GM12878 (cell line): Measurements from ENCODE around the gene NOVA2. TPM values are rescaled to one million over a fixed set of nuclear protein-coding genes. Genes with fewer than 3 reads are reported as not detected.

Experiments used
- ATAC-seq: fragments of 200-7000 bp; cut with Tn5 transposase; 3 replicates; pipeline ENCODE4 v1.9.1; 2020; ENCODE audit warnings: mild to moderate bottlenecking, moderate library complexity
- BruUV-seq: library from RNA; stranded (reverse); fragments of 400-500 nt; replicated peaks from 2 replicates; lab custom pipeline; 2021; lab: Mats Ljungman, UMichigan
- CTCF ChIA-PET: fragments of 300-600 bp; sonication (Branson Sonifier 250); formaldehyde crosslinking; extraction: SDS; loops from one replicate; lab custom pipeline; 2021; ENCODE audit warnings: inconsistent platforms; lab: Yijun Ruan, JAX
- POLR2A ChIA-PET: fragments of 350-600 bp; formaldehyde crosslinking; extraction: SDS; loops from one replicate; lab custom pipeline; 2021; ENCODE audit warnings: inconsistent platforms; lab: Charles Lee
- RAD21 ChIA-PET: fragments of 300-600 bp; sonication (Branson Sonifier 250); formaldehyde crosslinking; loops from one replicate; lab custom pipeline; 2023; ENCODE audit warnings: antibody characterized with exemption; ENCODE audit not compliant: unreplicated experiment; lab: Charles Lee
- SMC1A ChIA-PET: fragments of 300-600 bp; sonication (Branson Sonifier 250); formaldehyde crosslinking; loops from one replicate; lab custom pipeline; 2023; ENCODE audit not compliant: unreplicated experiment, uncharacterized antibody; lab: Charles Lee
- DNase-seq: peaks from one replicate; pipeline ENCODE4 v3.0.0-alpha.2; 2011; ENCODE audit warnings: low read depth, low spot score
- FAIRE-seq: peaks from 3 replicates; lab custom pipeline; 2011; peaks lifted over from hg19 to GRCh38; lab: Jason Lieb, UNC
- H2AFZ ChIP-seq: 2 replicates; pipeline ENCODE4 v1.6.0; 2011; ENCODE audit warnings: low read depth, low read length, control low read depth; ENCODE audit not compliant: control insufficient read depth
- H3K27ac ChIP-seq: 2 replicates; pipeline ENCODE4 v1.5.1; 2011; ENCODE audit warnings: control low read depth; ENCODE audit not compliant: control insufficient read depth, insufficient read depth
- H3K27me3 ChIP-seq, 2 experiments: replicated peaks in 1 of 2; 2 replicates each; pipeline versions ENCODE4 v1.6.0 to v1.6.1; 2011; ENCODE audit warnings: low read length in 1 of 2; ENCODE audit not compliant: control insufficient read depth in 2 of 2, insufficient read depth in 2 of 2
- H3K36me3 ChIP-seq, 2 experiments: 2 replicates each; pipeline ENCODE4 v1.5.1; 2011; ENCODE audit warnings: low read length in 1 of 2; ENCODE audit not compliant: control insufficient read depth in 2 of 2, insufficient read depth in 2 of 2
- H3K4me1 ChIP-seq: 2 replicates; pipeline ENCODE4 v1.6.1; 2011; ENCODE audit warnings: mild to moderate bottlenecking, low read length, moderate library complexity, mixed read lengths; ENCODE audit not compliant: control insufficient read depth, insufficient read depth
- H3K4me2 ChIP-seq: 2 replicates; pipeline ENCODE4 v1.6.0; 2011; ENCODE audit warnings: control low read depth; ENCODE audit not compliant: control insufficient read depth, insufficient read depth
- H3K4me3 ChIP-seq: fragments of 200-600 bp; sonication (generic); 2 replicates; pipeline ENCODE4 v1.5.1; 2016
- H3K79me2 ChIP-seq: 2 replicates; pipeline ENCODE4 v1.6.0; 2011; ENCODE audit warnings: low read length; ENCODE audit not compliant: control insufficient read depth, insufficient read depth
- H3K9ac ChIP-seq: 2 replicates; pipeline ENCODE4 v1.8.0; 2011; ENCODE audit warnings: low read length, control low read depth, mixed read lengths; ENCODE audit not compliant: control insufficient read depth, insufficient read depth
- H3K9me3 ChIP-seq: replicated peaks from 3 replicates; pipeline ENCODE4 v1.5.1; 2011; ENCODE audit warnings: mild to moderate bottlenecking, low read length; ENCODE audit not compliant: control insufficient read depth, insufficient read depth
- H4K20me1 ChIP-seq: 2 replicates; pipeline ENCODE4 v1.6.0; 2011; ENCODE audit not compliant: control insufficient read depth, insufficient read depth
- LARP7 ChIP-seq: fragments of 450-650 bp; IDR thresholded peaks from 2 replicates; pipeline ENCODE4 v1.6.1; 2017; ENCODE audit warnings: mild to moderate bottlenecking
- RFX5 ChIP-seq: IDR thresholded peaks from 2 replicates; pipeline ENCODE4 v1.6.1; 2011; ENCODE audit warnings: low read depth, low read length, improper control_type of control experiment
- SUPT20H ChIP-seq: IDR thresholded peaks from 2 replicates; pipeline ENCODE4 v1.6.1; 2011; ENCODE audit warnings: low read depth, mild to moderate bottlenecking, low read length, moderate library complexity, borderline replicate concordance; ENCODE audit not compliant: control insufficient read depth
- ZNF24 ChIP-seq: fragments of 450-650 bp; IDR thresholded peaks from 2 replicates; pipeline ENCODE4 v1.6.1; 2017; ENCODE audit warnings: antibody characterized with exemption, mild to moderate bottlenecking
- whole genome bisulfite sequencing: methylation state at CpG from one replicate; pipeline ENCODE4 v1.1.6; 2016; ENCODE audit warnings: low lambda C conversion rate; ENCODE audit not compliant: insufficient replicate concordance, insufficient coverage; ENCODE audit errors: missing lambda C conversion rate; 5-methylcytosine and 5-hydroxymethylcytosine counted together
- in situ Hi-C: fragments of 300-500 bp; cut with MboI; formaldehyde crosslinking; loops from 9 replicates; pipeline ENCODE4 v1.14.3; 2018; ENCODE audit warnings: mixed read lengths
- intact Hi-C: fragments of 100-400 bp; cut with micrococcal nuclease; formaldehyde crosslinking; loops from one replicate; pipeline ENCODE4 v1.14.2; 2022; ENCODE audit not compliant: unreplicated experiment
- polyA plus RNA-seq, 11 experiments: library from polyadenylated mRNA; depleted of rRNA in 4 of 11; unstranded in 6 of 11; stranded (reverse) in 5 of 11; fragments of >200 nt; fragmentation: Nextera tagmentation in 4 of 11; fragmentation: Illumina TruSeq in 1 of 11; extraction: Ambion mirVana in 4 of 11; extraction: Trizol in 1 of 11; gene quantifications; 1 replicate in 1 of 11; 2 replicates in 10 of 11; pipeline versions ENCODE4 v1.2.1 to v1.2.3, GENCODE V29; 2011 to 2016; ENCODE audit warnings: inconsistent platforms in 2 of 11, missing spikeins in 2 of 11, low read depth in 1 of 11
- total RNA-seq, 4 experiments: library from RNA; depleted of rRNA in 3 of 4; stranded (reverse); fragments of >200 nt in 3 of 4; fragmentation: Illumina TruSeq in 1 of 4; extraction: Trizol in 1 of 4; gene quantifications; 2 replicates each; pipeline versions ENCODE4 v1.2.1 to v1.2.3, GENCODE V29; 2013 to 2021
- TF ChIP-seq, protein P1 (sequence below): fragments of 450-650 bp; formaldehyde crosslinking; IDR thresholded peaks from 2 replicates; pipeline ENCODE4 v1.4.0; 2022; ENCODE audit warnings: mild to moderate bottlenecking, moderate library complexity
- TF ChIP-seq, protein P2 (sequence below): IDR thresholded peaks from 2 replicates; pipeline ENCODE4 v1.6.1; 2011; ENCODE audit warnings: borderline replicate concordance, low read depth, mild to moderate bottlenecking, moderate library complexity, mixed read lengths, low read length; ENCODE audit not compliant: insufficient read depth; ENCODE audit errors: extremely low read length

NOVA2 gene
- total and polyA plus RNA-seq, 10 of the 15 experiments (the other 5 are each of a cell fraction or from before 2014, with no cell fraction given), result under 0.01 to 0.44 (median 0.03) TPM; not detected in 4

GRCh38 chr19:45975306-45976070 is 1.8 kb upstream of the NOVA2 start:
- no peak for FAIRE-seq
- BruUV-seq, result no TSS peak
- RAD21 ChIA-PET, result no interaction called here
- H3K79me2 ChIP-seq, result no peaks in the 10 kb centered on the region
- H3K27ac ChIP-seq, result no peak overlapping the region
- POLR2A ChIA-PET, result no interaction called here
- CTCF ChIA-PET, result interaction anchor here (0.7 kb wide), 1 partner anchor 1074 kb away, joined by 4 read pairs; no protein-coding TSS in a partner anchor
- no peak for ATAC-seq
- H3K9me3 ChIP-seq, result no peaks in the 10 kb centered on the region
- H3K36me3 ChIP-seq, result no peaks in the 10 kb centered on the region
- WGBS, result 44% methylated on average over 11 of the region's 11 CpGs
- H3K9ac ChIP-seq, result no peak overlapping the region
- in situ Hi-C loops (no loop called here), intact Hi-C loops (no loop called here)
- no peaks in the 10 kb centered on the region for H3K4me1 ChIP-seq
- H4K20me1 ChIP-seq, result no peaks in the 10 kb centered on the region
- no peak overlapping the region for H3K4me3 ChIP-seq
- TF ChIP-seq ZNF24 (no peak), SUPT20H (no peak), LARP7 (no peak), RFX5 (no peak)
- TF ChIP-seq, protein P1, sequence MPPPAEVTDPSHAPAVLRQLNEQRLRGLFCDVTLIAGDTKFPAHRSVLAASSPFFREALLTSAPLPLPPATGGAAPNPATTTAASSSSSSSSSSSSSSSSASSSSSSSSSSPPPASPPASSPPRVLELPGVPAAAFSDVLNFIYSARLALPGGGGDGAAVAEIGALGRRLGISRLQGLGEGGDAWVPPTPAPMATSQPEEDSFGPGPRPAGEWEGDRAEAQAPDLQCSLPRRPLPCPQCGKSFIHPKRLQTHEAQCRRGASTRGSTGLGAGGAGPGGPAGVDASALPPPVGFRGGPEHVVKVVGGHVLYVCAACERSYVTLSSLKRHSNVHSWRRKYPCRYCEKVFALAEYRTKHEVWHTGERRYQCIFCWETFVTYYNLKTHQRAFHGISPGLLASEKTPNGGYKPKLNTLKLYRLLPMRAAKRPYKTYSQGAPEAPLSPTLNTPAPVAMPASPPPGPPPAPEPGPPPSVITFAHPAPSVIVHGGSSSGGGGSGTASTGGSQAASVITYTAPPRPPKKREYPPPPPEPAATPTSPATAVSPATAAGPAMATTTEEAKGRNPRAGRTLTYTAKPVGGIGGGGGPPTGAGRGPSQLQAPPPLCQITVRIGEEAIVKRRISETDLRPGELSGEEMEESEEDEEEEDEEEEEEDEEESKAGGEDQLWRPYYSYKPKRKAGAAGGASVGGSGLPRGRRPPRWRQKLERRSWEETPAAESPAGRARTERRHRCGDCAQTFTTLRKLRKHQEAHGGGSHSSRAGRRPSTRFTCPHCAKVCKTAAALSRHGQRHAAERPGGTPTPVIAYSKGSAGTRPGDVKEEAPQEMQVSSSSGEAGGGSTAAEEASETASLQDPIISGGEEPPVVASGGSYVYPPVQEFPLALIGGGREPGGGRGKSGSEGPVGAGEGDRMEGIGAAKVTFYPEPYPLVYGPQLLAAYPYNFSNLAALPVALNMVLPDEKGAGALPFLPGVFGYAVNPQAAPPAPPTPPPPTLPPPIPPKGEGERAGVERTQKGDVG (CRISPR knock-in tag), result no peak
- TF ChIP-seq, protein P2, sequence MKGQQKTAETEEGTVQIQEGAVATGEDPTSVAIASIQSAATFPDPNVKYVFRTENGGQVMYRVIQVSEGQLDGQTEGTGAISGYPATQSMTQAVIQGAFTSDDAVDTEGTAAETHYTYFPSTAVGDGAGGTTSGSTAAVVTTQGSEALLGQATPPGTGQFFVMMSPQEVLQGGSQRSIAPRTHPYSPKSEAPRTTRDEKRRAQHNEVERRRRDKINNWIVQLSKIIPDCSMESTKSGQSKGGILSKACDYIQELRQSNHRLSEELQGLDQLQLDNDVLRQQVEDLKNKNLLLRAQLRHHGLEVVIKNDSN, result no peak
- H3K4me2 ChIP-seq, result no peak overlapping the region
- H2AFZ ChIP-seq, result no peak overlapping the region
- no peak for DNase-seq
- peaks cover 0 to 11% of the 10 kb centered on the region in 2 experiments; a peak in 3 of 4 replicates for H3K27me3 ChIP-seq
- SMC1A ChIA-PET, result no interaction called here
